C4-2B (cell line): Measurements from ENCODE around the gene USP32.

Experiments
- ZFX ChIP-seq: fragments of 450-650 bp; IDR thresholded peaks from 2 replicates; pipeline ENCODE4 v1.6.1; 2017
- TF ChIP-seq, protein P1 (sequence below): fragments of 450-650 bp; conservative IDR thresholded peaks from 2 replicates; pipeline ENCODE4 v1.5.1; 2017; ENCODE audit warnings: mild to moderate bottlenecking

DNA sequence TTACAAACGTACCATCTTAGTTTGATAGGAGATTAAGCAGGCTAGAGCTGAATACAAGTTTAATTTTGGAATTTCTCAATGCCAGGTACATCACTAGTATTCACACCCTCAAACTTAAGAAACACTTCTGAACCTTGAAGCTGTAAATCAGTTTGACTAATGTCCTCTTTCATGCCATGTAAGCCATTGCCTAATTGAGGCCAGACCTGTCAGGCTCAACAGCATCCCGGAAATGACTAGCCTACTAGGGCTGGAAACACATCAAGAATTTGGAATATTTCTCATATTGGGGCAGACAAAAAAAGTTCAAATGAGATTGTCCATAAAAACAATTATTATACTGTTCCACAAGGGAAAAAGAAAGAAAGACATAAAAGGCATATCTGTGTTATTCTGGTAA, 1.7 kb downstream of the USP32 start:
- TF ChIP-seq, protein P1, sequence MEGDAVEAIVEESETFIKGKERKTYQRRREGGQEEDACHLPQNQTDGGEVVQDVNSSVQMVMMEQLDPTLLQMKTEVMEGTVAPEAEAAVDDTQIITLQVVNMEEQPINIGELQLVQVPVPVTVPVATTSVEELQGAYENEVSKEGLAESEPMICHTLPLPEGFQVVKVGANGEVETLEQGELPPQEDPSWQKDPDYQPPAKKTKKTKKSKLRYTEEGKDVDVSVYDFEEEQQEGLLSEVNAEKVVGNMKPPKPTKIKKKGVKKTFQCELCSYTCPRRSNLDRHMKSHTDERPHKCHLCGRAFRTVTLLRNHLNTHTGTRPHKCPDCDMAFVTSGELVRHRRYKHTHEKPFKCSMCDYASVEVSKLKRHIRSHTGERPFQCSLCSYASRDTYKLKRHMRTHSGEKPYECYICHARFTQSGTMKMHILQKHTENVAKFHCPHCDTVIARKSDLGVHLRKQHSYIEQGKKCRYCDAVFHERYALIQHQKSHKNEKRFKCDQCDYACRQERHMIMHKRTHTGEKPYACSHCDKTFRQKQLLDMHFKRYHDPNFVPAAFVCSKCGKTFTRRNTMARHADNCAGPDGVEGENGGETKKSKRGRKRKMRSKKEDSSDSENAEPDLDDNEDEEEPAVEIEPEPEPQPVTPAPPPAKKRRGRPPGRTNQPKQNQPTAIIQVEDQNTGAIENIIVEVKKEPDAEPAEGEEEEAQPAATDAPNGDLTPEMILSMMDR = no peak
- TF ChIP-seq ZFX = no peak
